DMS114 treated with DMSO at 0.1 percent for 48 hours (cell line): ENCODE data around the gene KANSL1L.

Experiments
- DNase-seq: peaks from one replicate; lab custom pipeline; 2025; ENCODE audit not compliant: unreplicated experiment; lab: John Stamatoyannopoulos, UW

The KANSL1L gene

DNA sequence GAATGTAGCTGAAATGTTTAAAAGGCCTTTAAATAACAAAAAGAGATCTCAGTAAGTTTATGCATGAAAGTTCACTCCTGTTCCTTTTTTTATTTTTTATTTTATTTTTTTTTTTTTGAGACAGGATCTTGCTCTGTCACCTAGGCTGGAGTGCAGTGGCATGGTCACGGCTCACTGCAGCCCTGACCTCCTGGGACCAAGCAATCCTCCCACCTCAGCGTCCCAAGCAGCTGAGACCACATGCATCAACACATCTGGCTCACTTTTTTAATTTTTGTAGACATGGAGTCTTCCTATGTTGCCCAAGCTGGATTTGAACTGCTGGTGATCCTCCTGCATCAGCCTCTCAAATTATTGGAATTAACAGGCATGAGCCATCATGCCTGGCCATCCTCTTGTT lies 84.3 kb downstream of the KANSL1L start:
- no peak for DNase-seq

DNA sequence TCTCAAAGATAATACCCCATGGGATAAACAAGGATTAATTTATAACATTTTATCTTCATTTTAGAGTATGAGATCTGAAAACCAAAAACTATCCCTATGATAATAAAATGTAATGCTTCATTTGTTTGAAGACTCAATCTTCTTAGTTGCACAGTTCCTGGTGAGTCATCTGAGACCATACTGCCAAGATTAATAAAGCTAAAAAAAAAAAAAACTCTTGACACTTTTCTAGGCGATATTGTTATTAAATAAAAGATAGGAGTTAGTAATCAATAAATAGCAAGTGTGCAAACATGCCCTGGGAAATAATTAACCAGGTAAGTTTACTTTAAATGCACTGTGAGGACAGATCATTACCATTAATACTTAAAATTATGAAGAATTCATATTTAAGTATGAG lies 84.9 kb downstream of the KANSL1L start:
- DNase-seq = no peak

DNA sequence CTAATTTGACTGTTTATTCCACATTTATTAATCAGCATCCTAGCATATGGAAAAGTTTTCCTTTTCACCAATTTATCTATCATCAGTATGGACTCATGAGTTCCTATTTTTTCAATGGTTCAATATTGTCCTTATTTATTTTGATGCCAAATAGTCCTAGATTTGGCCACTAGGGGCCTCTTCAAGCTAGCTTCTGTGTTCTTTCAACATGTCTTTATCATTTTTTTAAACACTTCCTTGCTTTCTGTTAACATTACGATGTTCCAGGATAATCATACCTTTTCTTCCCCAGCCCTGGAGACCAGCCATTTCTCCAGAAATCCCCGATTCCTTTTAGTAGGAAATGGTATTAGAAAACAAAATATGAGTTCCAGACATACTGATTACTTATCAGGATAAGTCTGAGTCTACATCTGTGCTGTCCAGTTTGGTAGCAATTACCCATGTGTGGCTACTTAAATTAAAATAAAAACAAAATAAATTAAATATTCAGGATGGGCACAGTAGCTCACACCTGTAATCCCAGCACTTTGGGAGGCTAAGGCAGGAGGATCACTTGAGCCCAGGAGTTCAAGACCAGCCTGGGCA lies 98.2 kb downstream of the KANSL1L start:
- peak; percentile 33 for DNase-seq

DNA sequence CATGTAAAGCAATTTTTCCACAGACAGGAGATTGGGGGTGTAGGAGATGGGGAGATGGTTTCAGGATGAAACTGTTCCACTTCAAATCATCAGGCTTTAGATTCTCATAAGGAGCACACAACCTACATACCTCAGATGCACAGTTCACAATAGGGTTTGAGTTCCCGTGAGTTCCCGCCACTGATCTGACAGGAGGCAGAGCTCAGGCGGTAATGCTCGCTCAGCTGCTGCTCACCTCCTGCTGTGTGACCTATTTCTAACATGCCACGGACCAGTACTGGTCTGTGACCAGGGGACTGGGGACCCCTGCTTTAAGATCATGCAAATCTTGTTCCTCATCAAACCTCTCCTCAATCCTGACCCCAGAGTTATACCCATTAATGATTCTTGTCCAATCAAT lies 98.7 kb downstream of the KANSL1L start:
- DNase-seq = no peak

DNA sequence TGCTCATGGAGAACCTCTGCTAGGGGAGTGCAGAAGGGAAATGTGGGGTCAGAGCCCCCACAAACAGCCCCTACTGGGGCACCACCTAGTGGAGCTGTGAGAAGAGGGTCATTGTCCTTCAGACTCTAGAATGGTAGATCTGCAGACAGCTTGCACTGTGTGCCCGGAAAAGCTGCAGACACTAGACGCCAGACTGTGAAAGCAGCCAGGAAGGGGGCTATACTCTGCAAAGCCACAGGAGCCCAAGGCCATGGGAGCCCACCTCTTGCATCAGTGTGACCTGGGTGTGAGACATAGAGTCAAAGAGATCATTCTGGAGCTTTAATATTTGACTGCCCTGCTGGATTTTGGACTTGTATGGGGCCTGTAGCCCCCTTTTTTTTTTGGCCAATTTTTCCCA lies 107.9 kb downstream of the KANSL1L start:
- DNase-seq = no peak

DNA sequence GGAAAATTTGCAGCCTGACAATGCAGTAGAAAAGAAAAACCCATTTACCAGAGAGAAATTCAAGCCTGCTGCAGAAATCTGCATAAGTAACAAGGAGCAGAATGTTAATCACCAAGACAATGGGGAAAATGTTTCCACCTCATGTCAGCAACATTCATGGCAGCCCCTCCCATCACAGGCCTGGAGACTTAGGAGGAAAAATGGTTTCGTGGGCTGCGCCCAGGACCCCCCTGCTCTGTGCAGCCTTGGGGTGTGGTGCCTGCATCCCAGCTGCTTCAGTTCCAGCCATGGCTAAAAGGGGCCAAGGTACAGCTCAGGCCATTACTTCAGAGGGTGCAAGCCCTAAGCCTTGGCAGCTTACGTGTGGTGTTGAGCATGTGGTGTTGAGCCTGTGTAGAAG lies 115.4 kb downstream of the KANSL1L start:
- no peak for DNase-seq

DNA sequence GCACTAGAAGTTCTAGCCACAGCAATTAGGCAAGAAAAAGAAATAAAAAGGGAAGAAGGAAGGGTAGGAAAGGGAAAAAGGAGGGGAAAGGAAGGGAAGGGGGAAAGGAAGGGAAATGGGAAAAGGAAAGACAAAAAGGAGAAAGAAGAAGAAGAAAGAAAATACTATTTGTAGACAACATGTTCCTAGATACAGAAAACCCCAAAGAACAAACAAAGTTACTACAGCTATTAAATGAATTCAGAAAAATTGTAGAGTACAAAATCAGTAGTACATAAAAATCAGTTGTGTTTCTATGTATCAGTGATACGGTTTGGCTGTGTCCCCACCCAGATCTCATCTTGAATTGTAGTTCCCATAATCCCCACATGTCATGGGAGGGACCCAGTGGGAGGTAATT lies 116.5 kb downstream of the KANSL1L start:
- no peak for DNase-seq

DNA sequence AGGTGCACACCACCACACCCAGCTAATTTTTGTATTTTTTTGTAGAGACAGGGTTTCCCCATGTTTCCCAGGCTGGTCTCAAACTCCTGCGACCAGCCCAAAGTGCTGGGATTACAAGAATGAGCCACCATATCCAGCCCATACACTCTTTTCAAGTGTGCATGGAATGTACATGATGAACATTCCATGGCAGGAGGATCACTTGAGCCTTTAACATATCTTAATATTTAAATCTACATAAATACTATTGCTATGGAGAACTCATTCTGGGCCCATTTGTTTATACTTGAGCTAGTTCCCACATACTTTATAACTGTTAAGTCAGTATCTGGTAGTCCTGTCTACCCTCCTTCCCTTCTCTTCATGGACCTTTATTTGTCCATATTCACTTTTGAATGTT lies 120.3 kb downstream of the KANSL1L start:
- no peak for DNase-seq

DNA sequence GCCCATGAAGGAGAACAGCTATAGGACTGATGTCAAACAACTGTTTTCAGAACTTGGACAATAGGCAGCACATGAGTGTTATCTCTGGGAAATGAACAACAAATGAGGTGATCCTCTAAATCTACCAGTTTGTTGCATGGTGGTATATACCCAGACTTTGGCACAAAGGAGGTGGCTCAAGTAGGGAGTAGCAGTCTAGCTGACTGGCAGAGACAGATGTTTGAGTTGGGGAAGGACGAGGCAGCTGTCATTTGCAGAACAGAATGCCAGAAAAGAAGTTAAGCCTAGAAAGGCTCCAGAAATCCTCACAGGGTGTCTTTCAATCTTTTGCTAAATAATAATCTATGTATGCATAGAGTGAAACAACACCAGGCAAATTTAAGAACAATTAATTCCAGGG lies 121.4 kb downstream of the KANSL1L start:
- no peak for DNase-seq

DNA sequence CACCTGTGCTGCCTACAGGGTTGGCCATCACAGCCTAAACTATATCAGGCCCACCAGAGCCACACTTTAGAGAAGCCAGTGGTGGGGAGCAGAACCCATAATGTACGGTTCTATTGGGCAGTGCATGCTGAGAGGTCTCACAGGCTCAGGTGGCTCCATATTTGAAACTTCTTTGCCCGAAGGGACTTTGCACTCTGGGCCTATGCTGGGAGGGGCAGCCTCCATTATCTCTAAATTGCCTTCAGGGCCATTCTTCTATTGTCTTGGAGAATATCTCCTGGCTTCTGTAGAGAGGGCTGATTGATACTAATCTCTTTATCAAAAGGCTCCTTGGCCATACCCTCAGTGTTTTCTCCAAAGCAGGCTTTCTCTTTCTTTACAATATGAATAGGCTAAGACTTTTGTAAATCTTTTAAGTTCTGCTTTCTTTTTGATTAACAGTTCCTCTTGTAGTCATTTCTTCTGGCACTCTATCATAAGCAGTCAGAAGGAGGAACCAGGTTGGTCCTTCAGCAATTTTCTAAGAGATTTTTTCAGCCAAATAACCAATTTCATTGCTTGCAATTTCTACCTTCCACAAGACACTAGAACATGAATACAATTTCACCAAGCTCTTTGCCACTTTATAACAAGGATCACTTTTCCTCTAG lies 124.2 kb downstream of the KANSL1L start:
- DNase-seq = no peak

DNA sequence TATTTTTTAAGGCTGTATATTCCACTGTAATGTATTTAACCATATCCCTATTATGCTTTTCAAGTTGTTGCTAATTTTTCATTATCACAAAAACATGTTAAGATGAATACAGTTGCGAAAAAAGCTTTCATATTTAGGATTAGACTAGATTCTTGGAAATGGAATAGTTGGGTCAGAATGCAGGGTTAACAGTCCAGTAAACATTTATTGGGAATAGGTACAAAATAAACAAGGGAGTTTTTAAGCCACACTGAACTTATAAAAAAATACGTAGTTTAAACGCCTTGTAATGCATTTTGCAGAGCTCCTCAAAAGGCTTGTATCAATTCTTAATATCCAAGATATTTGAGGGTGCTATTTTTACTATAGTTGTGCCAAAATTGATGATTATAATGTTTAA lies 133.1 kb downstream of the KANSL1L start:
- DNase-seq = no peak

DNA sequence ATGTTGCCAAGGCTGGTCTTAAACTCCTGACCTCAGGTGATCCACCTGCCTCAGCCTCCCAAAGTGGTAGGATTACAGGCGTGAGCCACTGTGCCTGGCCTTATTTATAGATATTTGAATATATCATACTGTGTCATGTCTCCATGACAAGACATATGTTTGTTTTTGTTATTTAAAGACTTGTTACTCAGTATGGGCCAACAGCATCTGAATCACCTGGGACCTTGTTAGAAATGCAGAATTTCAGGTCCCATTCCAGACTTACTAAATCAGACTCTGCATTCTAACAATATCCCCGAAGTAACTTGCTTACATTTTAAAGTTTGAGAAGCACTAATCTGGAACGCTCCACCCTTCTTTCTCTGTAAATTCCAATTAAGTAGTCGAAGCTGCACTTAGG lies 135.5 kb downstream of the KANSL1L start:
- no peak for DNase-seq

DNA sequence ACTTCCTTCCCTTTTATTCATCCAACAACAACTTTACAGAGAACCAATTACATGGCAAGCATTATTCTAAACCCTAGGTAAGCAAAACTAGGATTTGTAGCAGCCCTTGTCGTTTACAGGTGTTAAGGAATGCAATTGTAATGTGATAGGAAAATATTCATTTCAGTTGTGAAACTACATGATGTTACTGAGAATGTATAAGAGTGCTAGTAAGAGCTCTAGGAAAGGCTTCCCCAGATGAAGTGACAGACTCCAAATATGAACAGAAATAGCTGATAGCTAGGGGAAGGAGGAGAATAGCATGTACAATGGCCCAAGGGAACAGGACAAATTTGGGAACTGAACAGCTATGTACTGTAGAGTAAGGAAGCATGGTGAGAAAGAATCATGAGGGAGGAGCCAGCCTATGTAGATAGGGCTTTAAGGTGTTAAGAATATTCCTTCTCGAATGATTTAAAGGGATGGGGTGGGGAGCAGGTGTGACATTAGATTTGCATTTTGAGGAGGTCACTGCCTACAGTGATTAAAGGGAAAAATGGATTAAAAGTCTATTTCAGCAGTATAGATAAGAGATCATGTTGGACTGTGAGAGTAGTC lies 137.0 kb downstream of the KANSL1L start:
- no peak for DNase-seq

DNA sequence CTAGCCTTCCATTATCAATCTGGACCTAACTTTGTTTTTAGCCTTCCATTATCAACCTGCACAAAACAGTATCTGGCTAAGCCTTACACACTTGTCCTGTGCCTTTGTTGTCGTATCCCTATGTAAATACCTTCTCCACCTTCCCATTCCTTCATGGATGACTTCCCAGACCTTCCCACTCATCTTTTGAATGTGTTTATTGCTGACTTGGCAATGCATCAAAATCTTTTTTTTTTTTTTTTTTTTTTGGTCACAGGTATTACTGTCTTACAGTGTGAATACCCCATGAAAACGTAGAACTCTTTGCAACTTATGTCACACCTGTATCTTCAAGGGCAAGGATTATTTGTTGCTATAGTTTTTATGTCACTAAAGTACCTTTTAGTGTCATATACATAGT lies 143.0 kb downstream of the KANSL1L start:
- DNase-seq = no peak

DNA sequence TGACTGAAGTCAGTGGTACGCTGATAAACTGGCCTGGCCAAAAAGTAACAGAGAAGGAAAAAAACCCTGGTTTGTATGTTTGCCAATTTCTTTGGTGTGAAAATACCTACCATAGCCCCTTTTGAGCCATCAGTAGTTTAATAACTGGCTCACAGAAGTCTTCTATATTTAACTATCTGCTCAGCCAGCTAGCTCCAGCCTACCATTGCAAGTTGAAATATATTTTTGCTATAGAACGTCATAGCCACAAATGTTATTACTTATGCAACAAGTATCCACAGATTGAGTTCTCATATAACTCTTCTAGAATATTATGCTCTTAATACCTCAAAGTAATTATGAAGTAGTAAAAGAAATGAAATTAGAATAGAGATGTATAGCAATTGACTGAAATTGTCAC lies 143.6 kb downstream of the KANSL1L start:
- no peak for DNase-seq

DNA sequence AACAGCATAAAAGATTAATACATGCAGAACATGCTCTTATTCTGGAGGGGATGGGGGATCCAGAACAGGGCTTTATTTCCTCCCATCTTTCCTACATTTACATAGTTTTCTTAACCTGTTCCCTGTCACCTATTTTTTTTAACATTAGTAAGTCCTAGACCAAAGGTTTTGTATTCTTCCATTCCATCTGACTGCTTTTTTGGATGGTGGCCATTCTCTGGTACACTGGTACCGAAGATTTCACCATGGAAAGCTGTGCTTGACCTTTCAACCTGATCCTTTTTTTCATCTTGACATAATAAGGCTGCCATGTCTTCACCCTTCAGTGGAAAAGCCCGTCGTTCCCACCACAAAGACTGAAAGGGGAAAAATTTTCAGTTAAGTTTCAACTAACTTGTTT lies 148.4 kb downstream of the KANSL1L start:
- no peak for DNase-seq

DNA sequence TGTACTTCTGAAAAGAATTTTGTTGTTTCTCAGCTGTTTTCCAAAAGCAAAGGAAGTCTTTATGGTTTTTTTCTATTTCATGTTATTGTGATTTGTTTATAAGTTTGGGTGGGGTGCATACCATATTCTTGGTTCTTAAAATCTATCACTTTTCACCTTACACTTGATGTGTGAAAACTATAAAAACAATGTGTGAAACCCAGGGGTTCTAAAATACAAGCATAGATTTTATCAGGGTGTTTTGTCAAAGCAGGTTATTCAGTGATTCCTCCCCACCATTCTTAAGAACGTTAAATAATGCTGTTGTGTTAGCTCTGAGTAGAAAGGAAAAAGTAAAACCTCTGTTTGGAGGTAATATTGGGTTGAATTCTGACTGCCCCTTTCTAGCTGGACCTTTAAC lies 151.1 kb downstream of the KANSL1L start:
- DNase-seq = no peak

DNA sequence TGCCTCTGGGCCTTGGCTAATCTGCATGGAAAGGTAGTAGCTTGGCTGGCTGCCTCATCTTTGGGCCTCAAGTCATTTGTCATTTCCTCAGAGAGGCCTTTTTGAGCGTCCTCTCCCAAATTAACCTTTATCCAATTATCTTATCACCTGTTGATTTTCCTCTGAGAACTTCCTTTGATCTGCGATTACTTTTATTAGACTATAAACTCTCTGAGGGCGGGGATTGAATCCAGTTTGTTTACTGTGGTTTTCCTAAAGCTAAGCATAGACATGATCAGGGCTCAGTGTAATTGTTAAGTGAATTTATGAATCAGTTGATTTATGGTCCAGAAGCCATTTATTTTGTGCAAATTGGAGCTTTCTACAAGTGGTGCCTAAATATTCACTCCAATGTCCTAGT lies 161.3 kb downstream of the KANSL1L start:
- DNase-seq = no peak

DNA sequence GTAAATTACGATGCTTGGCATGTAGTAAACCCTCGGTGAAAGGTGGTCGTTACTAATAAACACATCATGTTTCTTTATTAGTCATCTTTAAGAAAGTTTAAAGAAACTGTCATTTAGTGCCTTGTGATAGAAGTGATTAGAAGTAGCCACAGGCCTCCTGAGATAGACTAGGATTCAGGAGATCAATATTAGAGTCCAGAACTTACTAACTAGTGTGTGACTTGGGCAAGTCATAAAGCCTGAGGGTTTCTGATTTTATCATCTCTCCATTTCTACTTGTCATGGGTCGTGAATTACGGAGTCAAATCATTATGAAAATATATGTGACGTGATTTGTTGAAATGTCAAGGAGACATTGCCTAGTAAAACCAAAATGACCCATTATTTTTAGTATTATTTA lies 162.1 kb downstream of the KANSL1L start:
- no peak for DNase-seq

DNA sequence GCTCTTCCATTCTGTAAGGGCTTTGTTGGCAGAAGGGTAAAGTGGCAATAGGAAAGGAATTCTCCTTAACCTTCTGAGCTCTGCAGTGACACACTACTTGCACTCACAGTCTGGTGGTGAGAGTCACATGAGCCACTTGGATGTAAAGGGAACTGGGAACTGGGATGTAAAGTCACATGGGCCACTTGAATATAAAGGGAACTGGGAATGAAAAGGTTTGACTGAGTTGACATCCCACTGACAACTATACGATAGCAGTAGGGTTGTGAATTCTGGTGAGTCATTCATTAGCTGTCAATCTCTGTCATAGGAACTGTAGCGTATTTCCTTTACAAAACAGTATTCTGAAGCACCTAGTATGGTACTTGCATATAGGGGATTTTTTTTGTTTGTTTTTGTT lies 163.3 kb downstream of the KANSL1L start:
- no peak for DNase-seq

DNA sequence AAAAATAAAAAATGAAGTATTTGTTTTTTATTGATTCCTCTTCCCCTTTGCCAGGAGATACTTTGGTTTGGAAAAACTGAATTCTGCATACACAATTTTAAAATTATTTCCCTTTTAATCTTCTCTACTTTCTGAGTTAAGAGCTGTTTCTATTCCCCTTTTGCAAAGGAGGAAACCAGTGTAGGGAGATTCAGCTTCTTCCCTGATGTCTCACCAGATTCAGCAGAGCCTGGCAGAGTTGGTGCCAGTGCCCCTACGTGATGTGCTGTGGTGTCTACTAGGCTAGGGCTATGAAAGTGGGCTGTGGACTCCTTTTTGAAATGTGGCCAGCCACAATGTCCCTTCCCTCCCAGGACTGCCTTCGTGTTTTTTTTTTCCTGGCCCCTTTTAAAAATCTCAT lies 166.3 kb downstream of the KANSL1L start:
- no peak for DNase-seq

DNA sequence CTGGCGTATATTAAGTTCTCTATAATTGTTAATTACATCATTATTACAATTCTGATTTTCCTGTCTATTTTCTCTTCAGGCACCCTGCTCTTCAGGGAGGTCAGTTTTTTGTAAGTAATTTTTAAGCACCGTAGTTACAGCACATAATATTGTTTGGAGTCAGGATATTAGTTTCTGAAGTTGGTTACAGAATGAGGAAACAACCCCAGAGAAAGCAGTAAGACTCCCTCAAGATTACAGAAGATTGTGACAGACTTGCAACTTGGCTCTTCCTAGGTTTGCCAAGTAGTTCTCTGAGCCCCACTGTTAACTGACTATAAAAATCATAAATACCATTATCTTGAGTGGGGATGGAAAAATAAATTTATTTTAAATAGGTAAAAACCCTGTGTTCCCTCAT lies 167.8 kb downstream of the KANSL1L start:
- no peak for DNase-seq
